Measurements from ENCODE around the gene GMCL1.
"Not testable (repeated sequence)": the region's sequence is repeated elsewhere in the genome, so short reads cannot be mapped to it uniquely, and the experiment has no call there.

GMCL1 gene

DNA sequence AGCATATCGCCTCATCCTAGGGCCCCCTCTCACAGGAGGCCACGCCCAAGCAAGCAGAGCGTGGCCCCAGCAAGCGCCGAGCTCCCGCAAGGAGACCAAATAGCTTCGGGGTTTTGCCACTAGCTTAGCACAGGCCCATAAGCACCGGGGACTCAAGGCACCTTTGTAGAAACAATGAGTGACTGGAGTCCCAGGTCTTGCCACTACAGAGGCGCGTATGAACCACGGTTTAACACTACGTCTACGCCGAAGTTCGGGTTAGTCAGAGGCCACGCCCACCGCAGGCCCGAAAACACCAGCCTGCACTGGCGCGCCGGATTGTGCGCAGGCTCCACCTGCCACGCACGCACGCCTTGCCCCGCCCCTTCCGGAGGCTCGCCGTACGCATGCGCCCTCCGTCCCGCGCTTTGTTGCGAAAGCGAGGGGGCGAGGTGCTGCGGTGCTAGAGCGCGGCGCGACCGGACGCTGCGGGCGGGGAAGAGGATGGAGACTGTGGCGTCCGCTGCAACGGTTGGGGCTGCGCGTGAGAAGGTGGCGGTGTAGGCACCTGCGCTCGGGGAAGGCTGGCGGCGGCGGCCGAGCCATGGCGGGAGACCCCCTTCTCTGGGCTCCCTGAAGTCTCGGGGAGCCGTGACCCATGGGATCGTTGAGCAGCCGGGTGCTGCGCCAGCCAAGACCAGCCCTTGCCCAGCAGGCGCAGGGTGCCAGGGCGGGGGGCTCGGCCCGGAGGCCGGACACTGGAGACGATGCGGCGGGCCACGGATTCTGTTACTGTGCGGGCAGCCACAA lies at the start of gene GMCL1:
Gene GMCL1, plus strand, starts transcription at position 405 of the 789 bp plus-strand sequence. Its CDS starts 233 bp downstream, at position 638.
- DNase-seq, result peak; percentile 98

GRCh38 chr2:69780921-69781320 lies 48.5 kb upstream of the GMCL1 start:
- DNase-seq, result no peak

DNA sequence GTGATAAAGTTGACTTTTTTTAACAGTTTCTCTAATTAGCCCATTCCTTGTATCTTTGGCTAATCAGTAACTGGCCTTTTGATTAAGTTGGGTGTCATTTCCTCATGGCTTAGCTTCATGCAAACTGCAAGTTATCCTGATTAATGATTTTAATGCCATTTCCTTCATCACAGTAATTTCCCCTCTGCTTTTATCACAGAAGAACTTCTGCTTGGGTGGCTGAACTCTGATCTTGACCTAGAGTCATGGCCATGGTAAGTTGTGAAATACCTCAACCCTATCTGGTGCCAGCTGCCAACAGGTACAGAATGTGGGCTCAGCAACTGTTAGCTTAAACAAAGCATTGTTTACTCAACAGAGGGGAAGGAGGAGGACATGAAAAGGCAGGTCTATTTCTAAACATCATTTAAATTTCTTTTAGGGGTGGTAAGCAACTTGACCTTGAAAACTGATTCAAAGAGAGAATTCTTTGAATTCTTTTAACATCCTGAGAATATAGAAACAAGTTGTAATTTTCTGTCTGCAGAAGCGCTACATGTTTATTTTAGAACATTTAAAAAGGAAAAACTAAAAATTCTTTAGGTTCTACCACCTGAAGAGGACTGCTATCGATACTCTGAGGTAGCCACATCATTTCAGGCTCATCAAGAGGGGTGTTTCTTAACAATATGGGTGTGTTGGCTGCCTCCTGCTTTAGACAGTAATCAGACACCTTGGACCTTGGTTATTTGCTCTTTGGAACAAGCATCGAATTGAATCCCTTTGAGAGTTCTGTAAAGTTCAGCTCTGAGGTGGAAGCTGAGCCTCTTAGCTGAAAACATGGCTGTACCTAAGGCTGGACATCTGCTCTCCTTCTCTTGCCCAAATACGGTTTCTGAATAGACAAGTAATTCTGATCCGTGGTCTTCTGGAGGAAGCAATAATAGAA lies 47.9 kb upstream of the GMCL1 start:
- no peak for DNase-seq

DNA sequence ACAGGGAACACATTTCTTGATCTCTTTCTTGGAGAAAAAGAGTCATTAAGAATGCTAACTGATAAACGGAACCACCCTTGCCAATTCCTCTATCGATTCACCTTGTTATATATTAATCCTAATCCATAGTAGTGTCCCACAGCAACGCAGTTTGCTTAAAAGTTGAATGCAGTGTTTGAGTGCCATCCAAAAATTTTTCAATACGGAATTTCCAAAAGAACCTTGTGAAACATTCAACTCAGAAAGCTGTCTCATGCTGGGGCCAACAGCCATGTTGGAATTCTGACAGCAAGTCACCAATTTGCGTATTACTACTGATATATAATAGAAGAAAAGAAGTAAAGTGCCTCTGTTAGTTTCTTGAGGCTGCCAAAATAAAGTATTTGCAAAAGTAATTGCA lies 45.2 kb upstream of the GMCL1 start:
- no peak for DNase-seq

- no peak for DNase-seq
Measured at GRCh38 chr2:69785358-69785757, 44.1 kb upstream of the GMCL1 start.

- DNase-seq, result no peak
Measured at GRCh38 chr2:69786052-69786560, 43.4 kb upstream of the GMCL1 start.

DNA sequence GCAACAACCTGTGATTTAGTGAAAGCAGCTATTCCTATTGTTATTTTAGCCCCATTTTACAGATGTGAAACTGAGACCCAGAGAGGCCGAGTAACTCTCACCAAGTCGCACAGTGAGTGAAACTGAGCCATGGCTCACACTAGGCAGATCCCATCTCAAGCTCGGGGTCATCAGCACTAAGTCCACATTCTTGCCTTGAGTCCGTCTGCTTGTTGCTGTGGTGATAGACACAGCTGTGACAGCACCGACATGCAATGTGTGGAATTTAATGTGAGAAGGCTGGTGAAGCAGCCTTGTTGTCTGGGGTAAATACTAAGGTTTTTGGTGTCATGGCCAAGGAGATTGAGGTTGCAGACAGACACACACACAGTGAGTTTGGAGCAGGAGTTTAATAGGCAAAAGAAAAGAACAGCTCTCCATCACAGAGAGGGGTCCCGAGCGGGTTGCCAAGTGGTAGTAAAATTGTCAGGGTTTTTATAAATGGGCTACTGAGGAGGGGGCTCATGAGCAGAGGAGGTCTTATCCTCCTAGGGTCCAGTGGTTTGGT lies 40.2 kb upstream of the GMCL1 start:
- DNase-seq, result peak; percentile 97

DNA sequence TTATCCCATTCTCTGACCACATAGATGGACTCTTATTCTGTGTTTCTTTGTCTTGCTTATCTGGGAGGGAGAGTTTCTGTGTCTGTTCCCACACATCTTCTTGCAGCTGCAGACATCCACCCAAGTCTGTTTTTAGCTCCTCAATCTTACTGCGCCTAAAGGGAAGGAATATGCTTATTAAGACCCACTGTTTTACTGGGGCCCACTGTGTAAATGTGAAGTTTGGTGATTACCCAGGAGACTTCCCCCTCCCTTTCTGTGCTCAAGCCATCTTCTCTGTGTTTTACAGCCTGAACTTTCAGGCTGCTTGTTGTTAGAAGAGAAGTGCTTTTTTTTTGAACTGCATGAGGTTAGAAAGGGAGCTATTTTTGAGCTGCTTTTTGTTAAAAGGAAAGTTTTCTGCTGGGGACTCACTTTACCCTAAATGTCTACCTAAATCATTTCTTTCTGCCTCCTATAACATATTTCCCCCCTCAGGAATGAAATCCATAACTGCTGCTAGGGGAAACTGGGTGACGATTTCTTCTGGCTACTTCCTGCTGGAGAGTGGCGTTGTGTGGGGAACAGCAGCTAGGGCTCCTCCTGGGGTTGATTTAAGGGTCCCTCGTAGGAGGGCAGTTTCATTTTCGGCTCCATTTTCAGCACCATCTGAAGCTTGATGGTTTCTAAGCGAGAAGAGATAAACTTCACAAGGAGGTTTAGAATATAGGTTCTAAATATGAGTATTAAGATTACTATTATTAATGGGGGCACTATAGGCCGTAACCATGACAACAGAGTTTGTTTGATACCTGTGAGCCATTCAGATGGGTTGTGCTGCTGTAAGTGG lies 39.5 kb upstream of the GMCL1 start:
- no peak for DNase-seq

DNA sequence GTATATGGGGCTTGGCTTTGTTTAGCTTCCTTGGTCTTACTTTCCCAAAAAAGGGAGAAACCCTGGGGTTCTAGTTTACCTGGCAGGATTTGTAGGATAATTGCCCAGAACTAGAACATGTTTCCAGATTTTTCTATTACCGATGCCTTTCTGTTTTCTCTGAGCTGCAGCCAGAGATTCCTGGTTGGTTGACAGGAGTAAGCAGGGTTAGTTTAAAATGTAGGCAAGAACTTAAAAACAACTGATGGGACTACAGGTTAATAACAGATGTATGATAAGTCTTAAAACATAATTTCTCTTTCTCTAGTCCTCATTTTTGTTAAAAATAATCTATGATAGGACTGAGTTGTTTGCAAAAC lies 38.9 kb upstream of the GMCL1 start:
- no peak for DNase-seq

DNA sequence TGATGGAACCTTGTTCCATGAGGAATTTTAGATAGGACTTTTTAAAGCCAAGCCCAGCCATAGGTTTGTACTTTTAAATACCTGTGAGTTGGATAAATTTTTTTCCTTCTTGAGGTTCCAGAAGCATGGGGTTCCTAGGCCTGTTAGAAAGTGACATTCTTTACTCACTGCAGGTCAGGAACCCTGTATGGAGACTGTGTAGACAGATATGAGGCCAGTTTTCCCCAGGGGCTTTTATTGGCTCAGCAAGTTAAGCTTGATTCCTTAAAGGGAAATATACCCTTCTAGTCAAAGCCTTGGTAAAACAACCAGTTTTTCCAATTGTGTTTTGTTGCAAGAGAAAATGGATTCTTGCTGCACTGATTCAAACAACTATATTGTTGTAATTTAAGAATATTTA lies 38.4 kb upstream of the GMCL1 start:
- DNase-seq, result no peak

GRCh38 chr2:69796174-69796573 lies 33.3 kb upstream of the GMCL1 start:
- DNase-seq, result no peak

- DNase-seq, result no peak
Measured at GRCh38 chr2:69797235-69797634, 32.2 kb upstream of the GMCL1 start.

DNA sequence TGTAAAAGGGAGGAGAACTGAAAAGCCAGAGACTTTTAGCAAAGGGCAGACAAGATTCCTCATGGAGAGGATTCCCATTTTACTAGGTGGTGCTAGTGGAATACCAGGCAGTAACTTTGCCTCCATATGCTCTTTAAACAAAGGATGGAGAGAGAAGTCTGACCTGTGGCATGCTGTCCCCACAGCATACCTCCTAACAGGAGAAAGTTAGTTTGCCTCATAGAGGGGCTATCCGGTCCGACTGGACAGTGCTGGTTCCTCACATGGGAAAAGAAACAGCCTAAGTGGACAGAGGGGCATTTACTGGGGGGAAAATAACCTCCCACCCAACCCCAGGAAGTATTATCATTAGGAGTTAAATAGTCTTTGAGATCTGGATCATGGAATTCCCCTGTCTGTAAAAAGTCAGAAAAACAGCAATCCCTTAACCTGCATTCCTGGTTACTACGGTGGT lies 31.6 kb upstream of the GMCL1 start:
- peak; percentile 63 for DNase-seq

DNA sequence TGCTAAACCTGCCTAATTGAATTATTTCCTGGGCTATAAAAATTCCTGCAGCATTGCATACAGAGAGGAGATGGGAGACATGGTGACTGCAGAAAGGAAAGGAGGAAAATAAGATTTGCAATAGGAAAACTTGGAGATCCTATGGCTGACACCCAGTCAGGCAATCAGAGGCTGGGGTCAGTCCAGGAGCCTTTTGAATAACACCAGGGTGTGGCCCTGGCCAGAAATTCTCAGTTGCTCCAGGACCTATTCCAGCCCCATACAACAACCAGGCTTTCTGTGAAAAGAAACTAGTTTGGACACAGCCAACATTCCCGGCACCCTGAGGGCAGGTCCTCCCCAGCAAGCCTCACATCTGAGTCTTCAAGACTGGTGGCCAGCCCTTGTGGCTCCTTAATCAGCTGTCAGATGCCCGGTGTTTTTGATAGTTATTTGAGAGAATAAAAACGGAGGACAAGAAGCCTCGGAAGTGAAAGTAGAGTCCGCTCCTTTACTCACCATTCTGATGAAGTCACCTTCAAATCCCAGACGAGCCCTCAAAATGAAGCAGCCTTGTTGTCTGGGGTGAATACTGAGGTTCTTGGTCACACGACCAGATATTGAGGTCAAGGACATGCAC lies 31.1 kb upstream of the GMCL1 start:
- peak; percentile 89 for DNase-seq

- peak; percentile 82 for DNase-seq
Measured at GRCh38 chr2:69798909-69799526, 30.4 kb upstream of the GMCL1 start.

- no peak for DNase-seq
Measured at GRCh38 chr2:69801745-69802290, 27.6 kb upstream of the GMCL1 start.

GRCh38 chr2:69802781-69803367 lies 26.6 kb upstream of the GMCL1 start:
- DNase-seq, result not testable (repeated sequence)

DNA sequence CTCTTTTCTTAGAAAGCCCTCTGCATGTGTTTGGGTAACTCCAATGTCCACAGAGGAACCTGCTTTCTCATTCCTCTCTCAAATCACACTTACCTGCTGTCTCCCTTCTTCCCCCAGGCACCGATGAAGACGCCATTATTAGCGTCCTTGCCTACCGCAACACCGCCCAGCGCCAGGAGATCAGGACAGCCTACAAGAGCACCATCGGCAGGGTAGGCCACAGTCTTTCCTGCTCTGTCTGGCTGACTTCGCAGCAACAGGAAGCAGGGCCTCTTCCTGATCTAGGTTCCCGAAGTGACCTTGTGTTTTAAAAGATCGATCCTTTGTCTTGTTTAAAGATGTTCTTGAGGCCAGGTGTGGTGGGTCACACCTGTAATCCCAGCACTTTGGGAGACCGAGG lies 25.0 kb upstream of the GMCL1 start:
- DNase-seq, result no peak

DNA sequence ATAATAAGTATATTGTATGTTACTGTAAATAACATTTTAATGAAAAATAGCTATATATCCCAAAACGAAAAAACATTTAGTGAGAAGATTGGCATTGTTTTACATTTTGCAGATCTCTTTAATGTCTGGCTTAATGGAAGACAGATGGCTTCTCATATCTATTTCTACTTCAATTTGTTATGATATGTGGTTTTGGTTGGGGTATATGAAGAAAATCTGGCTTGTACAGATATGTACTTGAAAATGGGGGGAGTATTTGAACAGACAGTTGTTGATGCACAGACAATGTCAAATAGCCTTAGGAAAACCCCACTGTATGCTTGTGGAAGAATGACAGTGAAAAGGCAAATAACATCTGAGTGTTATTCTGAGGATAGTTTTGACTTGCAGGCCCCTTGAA lies 23.6 kb upstream of the GMCL1 start:
- no peak for DNase-seq

DNA sequence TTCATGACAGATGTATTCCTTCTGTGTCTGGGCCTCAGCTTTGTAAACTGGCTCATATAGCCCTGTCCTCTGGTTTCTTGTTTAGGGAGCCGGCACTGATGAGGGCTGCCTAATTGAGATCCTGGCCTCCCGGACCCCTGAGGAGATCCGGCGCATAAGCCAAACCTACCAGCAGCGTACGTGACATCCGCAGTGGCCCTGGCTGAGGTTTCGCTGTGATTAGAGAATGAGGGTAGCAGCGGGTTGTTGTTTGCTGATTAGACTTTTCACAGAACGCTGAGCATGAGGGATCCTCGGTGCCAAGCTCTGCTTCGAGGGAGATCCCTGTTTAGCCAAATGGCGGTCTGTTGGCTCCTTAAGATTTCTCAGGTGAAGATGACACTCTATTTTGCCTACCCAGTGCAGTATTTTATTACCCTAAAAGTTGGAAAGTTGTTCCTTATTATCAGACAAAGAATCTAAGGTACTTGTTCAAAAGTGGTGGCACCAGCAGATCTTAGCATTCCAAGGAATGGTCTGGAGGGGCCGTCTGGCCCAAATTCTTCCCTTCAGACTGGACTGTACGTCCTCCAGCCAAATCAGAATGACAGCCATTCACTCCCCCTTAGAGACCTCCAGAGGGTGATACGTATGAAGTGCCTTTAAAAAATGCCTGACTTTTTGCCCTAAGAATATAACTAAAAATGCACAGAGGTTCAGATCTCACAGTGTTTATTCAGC lies 21.5 kb upstream of the GMCL1 start:
- DNase-seq, result no peak
